A549 treated with CpdA at 1 μM for 4 hours (cell line): ENCODE data around the gene PRPF6. TPM values are rescaled to one million over a fixed set of nuclear protein-coding genes. Genes with fewer than 3 reads are reported as not detected.

Experiments used
- total RNA-seq: library from RNA; stranded (reverse); fragments of 200-300 nt; extraction: Qiagen RNA extraction; gene quantifications from 5 replicates; pipeline ENCODE4 v1.2.3, GENCODE V29; 2022; ENCODE audit warnings: low read depth

The PRPF6 gene
- 54.8 to 58.4 TPM (median 57.1 TPM) in 5 replicates for total RNA-seq

GRCh38 chr20:63980806-63981728 is at the start of gene PRPF6:
Gene PRPF6 (plus strand): TSS chr20:63981132. CDS start chr20:63981246, 114 bp downstream.

GRCh38 chr20:63955827-63956663 is 24.9 kb upstream of the PRPF6 start, which contains the start of gene UCKL1:
Gene UCKL1 (minus strand): TSS chr20:63956416. CDS start chr20:63956372, 44 bp downstream.

DNA sequence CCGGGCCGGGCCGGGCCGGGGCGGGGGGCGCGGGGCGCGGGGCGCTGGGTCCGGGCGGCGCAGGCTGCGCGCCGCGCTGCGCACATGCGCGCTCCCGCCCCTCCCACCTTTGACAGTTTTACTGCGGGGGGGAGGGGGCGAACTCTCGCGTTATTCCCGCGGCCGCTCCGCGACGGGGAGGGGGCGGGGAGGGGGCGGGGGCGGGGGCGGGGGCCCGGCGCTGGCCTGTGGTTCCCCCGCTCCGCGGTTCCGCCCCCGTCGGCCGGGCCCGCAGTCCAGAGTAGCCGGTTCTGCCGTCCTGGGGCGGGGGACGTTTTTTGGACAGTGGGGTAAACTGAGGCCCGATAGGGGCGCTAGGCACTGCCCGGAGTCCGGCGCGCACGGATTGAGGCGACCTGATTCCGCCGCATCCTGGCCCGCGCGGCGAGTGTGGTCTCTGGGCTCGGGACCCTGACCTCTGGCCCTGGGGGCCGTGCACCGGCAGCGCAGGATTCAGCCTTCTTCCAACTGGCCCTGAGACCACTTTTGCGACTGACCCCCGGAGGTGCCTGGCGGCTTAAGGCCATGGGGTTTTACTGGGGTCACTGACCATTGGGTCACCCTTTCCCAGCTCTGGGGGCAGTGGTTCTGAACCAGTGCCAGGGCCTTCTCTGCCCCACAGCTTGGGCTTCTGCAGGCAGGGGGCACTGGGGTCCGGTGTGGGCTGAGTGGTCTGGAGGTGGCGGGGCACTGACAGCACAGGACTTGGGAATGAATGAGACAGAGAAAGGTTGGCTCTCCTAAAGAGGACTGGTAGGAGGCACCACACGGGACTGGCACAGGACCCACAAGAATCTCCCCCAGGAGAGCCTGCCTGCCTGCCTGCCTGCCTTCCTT is 10.9 kb upstream of the PRPF6 start, which contains the start of gene ZNF512B:
TSS of gene ZNF512B (minus strand) at position 93 of the 876 bp plus-strand sequence. CDS start 1,980 bp downstream, outside the sequence.

GRCh38 chr20:63979557-63980316 is 1.2 kb upstream of the PRPF6 start, which contains the start of gene SAMD10:
Gene SAMD10 (minus strand): TSS chr20:63979642. CDS start chr20:63979467, 175 bp downstream.

DNA sequence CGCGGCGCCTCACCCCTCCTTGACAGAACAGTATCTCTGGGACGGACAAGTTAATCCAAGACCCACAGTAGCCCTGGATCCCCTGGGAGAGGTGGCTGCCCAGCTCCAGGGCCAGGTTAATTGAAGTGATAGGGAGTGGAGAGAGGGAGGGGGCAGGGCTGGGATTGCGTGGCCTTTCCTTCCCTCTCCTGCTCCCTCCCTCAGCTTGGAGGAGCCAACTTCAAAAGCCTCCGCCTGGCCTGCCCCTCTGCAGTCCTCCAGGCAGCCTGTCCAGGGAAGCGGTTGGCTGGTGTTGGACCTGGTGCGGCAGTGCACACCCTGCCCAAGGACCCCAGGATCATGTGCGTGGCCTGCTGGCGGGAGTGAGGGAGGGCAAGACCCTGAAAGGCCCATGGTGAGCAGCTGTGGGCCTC is 55.0 kb downstream of the PRPF6 start, which contains the start of gene C20orf204:
TSS of gene C20orf204 (plus strand) at position 250 of the 413 bp plus-strand sequence. CDS start at position 392, 142 bp downstream.

GRCh38 chr20:64049060-64049877 is 68.3 kb downstream of the PRPF6 start, which contains the start of gene SOX18:
Gene SOX18 (minus strand): TSS chr20:64049639. CDS start chr20:64049516, 123 bp downstream.

DNA sequence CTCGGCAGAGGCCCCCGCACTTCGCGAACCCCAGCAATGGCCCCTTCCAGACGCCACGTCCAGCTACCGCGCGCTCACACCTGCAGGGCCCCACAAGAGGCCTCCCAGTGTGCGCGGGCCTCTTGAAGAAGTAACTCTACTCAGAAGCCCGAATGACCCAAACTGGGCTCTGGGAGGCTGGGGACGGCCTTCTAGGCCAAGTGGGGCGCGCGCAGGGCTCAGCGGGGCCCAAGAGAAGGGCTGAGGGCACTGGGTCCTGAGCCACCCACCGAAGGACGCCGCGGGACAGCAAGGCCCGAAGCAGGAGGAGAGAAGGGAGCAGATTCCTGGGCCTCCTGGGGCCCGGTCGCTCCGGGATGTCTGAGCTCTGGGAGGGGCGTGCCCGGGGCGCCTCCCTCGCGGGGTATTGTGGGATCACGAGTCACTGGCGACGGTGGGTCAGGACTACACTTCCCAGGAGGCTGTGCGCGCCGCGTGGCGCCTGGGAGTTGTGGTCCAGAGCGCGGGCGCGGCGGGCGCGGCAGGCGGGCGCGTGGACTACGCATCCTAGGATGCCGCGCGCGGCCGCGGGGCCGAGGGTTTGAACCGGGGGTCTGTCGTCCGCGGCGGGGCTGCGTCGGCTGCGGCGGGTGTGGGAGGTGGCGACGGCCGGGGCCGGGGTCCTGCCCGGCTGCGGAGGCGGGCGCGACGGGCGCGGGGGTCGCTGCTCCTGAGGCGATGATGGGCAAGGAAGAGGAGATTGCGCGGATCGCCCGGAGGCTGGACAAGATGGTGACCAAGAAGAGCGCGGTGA is 81.9 kb downstream of the PRPF6 start, which contains the start of gene TCEA2:
TSS of gene TCEA2 (plus strand) at position 603 of the 793 bp plus-strand sequence. CDS start at position 718, 115 bp downstream.

DNA sequence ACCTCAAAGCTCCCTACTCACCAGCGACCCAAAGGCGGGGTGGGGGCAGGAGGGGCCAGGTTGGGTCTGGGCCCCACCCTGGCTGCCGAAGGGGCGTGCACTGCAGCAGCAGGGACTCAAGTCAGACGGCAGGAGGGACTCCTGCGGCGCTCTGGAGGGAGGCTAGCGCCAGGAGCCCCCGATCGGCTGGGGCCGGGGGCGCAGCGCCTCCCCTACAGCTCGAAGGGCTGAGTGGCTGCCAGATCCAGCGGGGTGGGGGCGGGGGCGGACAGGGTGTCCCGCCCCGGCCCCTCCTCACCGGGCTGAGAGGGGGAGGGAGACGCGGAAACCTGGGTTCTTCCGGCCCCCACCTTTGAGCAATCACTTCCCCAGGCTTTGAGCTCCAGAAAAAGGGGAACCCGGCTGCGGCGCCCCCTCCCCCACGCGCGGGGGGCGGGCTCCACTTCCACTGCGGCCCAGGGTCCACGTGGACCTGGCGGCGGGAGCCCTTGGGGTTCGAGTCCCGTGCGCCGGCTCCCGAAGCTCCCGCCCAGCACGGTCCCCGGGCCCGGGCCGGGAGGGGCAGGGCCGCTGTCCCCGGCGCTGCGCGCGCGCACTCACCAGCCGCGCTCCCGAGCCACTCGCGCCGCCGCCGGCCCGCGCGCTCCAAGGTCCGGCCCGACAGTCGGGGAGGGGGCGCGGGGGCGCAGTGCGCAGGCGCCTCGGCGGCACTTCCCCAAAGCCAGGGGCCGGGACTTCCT is 98.5 kb downstream of the PRPF6 start, which contains the start of gene RGS19:
TSS of gene RGS19 (minus strand) at position 246 of the 740 bp plus-strand sequence. CDS start 2,632 bp downstream, outside the sequence.

GRCh38 chr20:64080013-64080812 is 99.3 kb downstream of the PRPF6 start, which contains the start of gene OPRL1:
Gene OPRL1 (plus strand): TSS chr20:64080082. CDS start chr20:64092721, 12,639 bp downstream.

Other genes starting within 250 kb of the PRPF6 start
- 6.2 to 10.5 TPM (median 8.5 TPM) in 5 replicates for gene LIME1, start 244.5 kb upstream of the PRPF6 start, total RNA-seq
- 59.2 to 100 TPM (median 91.0 TPM) in 5 replicates for gene SLC2A4RG, start 241.4 kb upstream of the PRPF6 start, total RNA-seq
- 0.59 to 1.1 TPM (median 0.78 TPM) in 5 replicates for gene ZBTB46, start 149.9 kb upstream of the PRPF6 start, total RNA-seq
- gene ABHD16B, start 119.6 kb upstream of the PRPF6 start, total RNA-seq, result 0.05 TPM in 1 of 5 replicates, not detected in the others
- gene TPD52L2, start 115.9 kb upstream of the PRPF6 start, total RNA-seq, result 125 to 141 TPM (median 132 TPM) in 5 replicates
- gene DNAJC5, start 86.0 kb upstream of the PRPF6 start, total RNA-seq, result 24.9 to 32.4 TPM (median 29.2 TPM) in 5 replicates
- 22.3 to 34.4 TPM (median 28.8 TPM) in 5 replicates for gene UCKL1, start 24.7 kb upstream of the PRPF6 start, total RNA-seq
- gene ZNF512B, start 11.2 kb upstream of the PRPF6 start, total RNA-seq, result 9.7 to 13.9 TPM (median 10.9 TPM) in 5 replicates
- not detected in 5 replicates for gene SAMD10, start 1.5 kb upstream of the PRPF6 start, total RNA-seq
- gene C20orf204, start 55.0 kb downstream of the PRPF6 start, total RNA-seq, result 0.16 to 0.57 TPM (median 0.37 TPM) in 5 replicates
- gene SOX18, start 68.5 kb downstream of the PRPF6 start, total RNA-seq, result 0.58 to 2.3 TPM (median 2.2 TPM) in 5 replicates
- gene TCEA2, start 82.1 kb downstream of the PRPF6 start, total RNA-seq, result 32.0 to 50.8 TPM (median 45.4 TPM) in 5 replicates
- 13.7 to 27.6 TPM (median 23.8 TPM) in 5 replicates for gene RGS19, start 98.4 kb downstream of the PRPF6 start, total RNA-seq
- gene OPRL1, start 99.0 kb downstream of the PRPF6 start, total RNA-seq, result 0.44 to 0.76 TPM (median 0.57 TPM) in 5 replicates
- 0.72 to 1.5 TPM (median 1.4 TPM) in 5 replicates for gene LKAAEAR1, start 103.3 kb downstream of the PRPF6 start, total RNA-seq
- not detected in 5 replicates for gene NPBWR2, start 126.4 kb downstream of the PRPF6 start, total RNA-seq
- 0.05 to 0.27 TPM (median 0.09 TPM) in 4 of 5 replicates, not detected in the other for gene MYT1, start 183.3 kb downstream of the PRPF6 start, total RNA-seq